Keratinocyte (primary cell): Measurements from ENCODE around the gene MXRA8. TPM values are rescaled to one million over a fixed set of nuclear protein-coding genes. Genes with fewer than 3 reads are reported as not detected.

Experiments used
- DNase-seq: peaks from one replicate; pipeline ENCODE4 v3.0.0-alpha.2; 2011; ENCODE audit warnings: low read depth, missing footprints, low spot score
- FAIRE-seq: peaks from 2 replicates; lab custom pipeline; 2011; peaks lifted over from hg19 to GRCh38; lab: Jason Lieb, UNC
- H2AFZ ChIP-seq: 2 replicates; pipeline ENCODE4 v1.6.0; 2012; ENCODE audit warnings: low read length, control low read depth, inconsistent platforms; ENCODE audit not compliant: control insufficient read depth
- H3K27ac ChIP-seq: 2 replicates; pipeline ENCODE4 v1.5.1; 2011; ENCODE audit warnings: low read length; ENCODE audit not compliant: control insufficient read depth, insufficient read depth
- H3K27me3 ChIP-seq: 3 replicates; pipeline ENCODE4 v1.6.0; 2011; ENCODE audit warnings: low read length; ENCODE audit not compliant: control insufficient read depth, insufficient read depth; ENCODE audit errors: extremely low read depth
- H3K36me3 ChIP-seq, 2 experiments: 2 replicates in 1 of 2; 3 replicates in 1 of 2; pipeline ENCODE4 v1.5.1; 2011; ENCODE audit warnings: low read length in 2 of 2, mild to moderate bottlenecking in 1 of 2; ENCODE audit not compliant: control insufficient read depth in 2 of 2, insufficient read depth in 2 of 2; ENCODE audit errors: extremely low read depth in 1 of 2
- H3K4me1 ChIP-seq: 3 replicates; pipeline ENCODE4 v1.5.1; 2011; ENCODE audit warnings: low read length; ENCODE audit not compliant: control insufficient read depth, insufficient read depth; ENCODE audit errors: extremely low read depth
- H3K4me2 ChIP-seq: 3 replicates; pipeline ENCODE4 v1.6.0; 2011; ENCODE audit warnings: low read depth, low read length; ENCODE audit not compliant: control insufficient read depth, insufficient read depth; ENCODE audit errors: extremely low read depth
- H3K4me3 ChIP-seq, 3 experiments: fragments of 200-600 bp in 1 of 3; sonication (generic) in 1 of 3; 2 replicates in 2 of 3; 3 replicates in 1 of 3; pipeline ENCODE4 v1.5.1; 2011 to 2016; ENCODE audit warnings: low read length in 3 of 3, mild to moderate bottlenecking in 3 of 3, control low read depth in 2 of 3, inconsistent platforms in 1 of 3, low read depth in 1 of 3, mixed read lengths in 1 of 3, mixed run types in 1 of 3, moderate library complexity in 1 of 3; ENCODE audit not compliant: control insufficient read depth in 2 of 3, insufficient read depth in 2 of 3; ENCODE audit errors: extremely low read depth in 1 of 3
- H3K79me2 ChIP-seq: 2 replicates; pipeline ENCODE4 v1.6.0; 2012; ENCODE audit warnings: low read length; ENCODE audit not compliant: control insufficient read depth, insufficient read depth
- H3K9ac ChIP-seq: 3 replicates; pipeline ENCODE4 v1.6.0; 2011; ENCODE audit warnings: low read length; ENCODE audit not compliant: control insufficient read depth, insufficient read depth; ENCODE audit errors: extremely low read depth
- H3K9me1 ChIP-seq: 3 replicates; pipeline ENCODE4 v1.6.0; 2011; ENCODE audit warnings: low read length; ENCODE audit not compliant: control insufficient read depth, insufficient read depth; ENCODE audit errors: extremely low read depth
- H3K9me3 ChIP-seq: 2 replicates; pipeline ENCODE4 v1.5.1; 2012; ENCODE audit warnings: low read depth, low read length; ENCODE audit not compliant: control insufficient read depth
- H4K20me1 ChIP-seq: 3 replicates; pipeline ENCODE4 v1.6.0; 2011; ENCODE audit warnings: low read length; ENCODE audit not compliant: control insufficient read depth, insufficient read depth; ENCODE audit errors: extremely low read depth
- CTCF ChIP-seq, 3 experiments: IDR thresholded peaks in 1 of 3; conservative IDR thresholded peaks in 1 of 3; optimal IDR thresholded peaks in 1 of 3; 2 replicates in 2 of 3; 3 replicates in 1 of 3; pipeline versions ENCODE3 to v1.5.1; 2011; ENCODE audit warnings: low read length in 3 of 3, mild to moderate bottlenecking in 3 of 3, moderate library complexity in 2 of 3, control low read depth in 1 of 3, inconsistent platforms in 1 of 3; ENCODE audit not compliant: insufficient read depth in 2 of 3; ENCODE audit errors: extremely low read depth in 1 of 3
- EZH2 ChIP-seq: IDR thresholded peaks from one replicate; pipeline ENCODE4 v1.6.1; 2012; ENCODE audit warnings: inconsistent platforms, mild to moderate bottlenecking, low read length, moderate library complexity
- dilution Hi-C: fragments of 300-500 bp; cut with MboI; formaldehyde crosslinking; loops from one replicate; pipeline ENCODE4 v1.7.0; 2020; ENCODE audit warnings: low sequenced_read_pairs; ENCODE audit not compliant: extremely low pct_ligation_motif_present
- polyA plus RNA-seq, 5 experiments: library from polyadenylated mRNA; depleted of rRNA in 3 of 5; stranded (reverse) in 3 of 5; stranded (forward) in 1 of 5; unstranded in 1 of 5; fragments of >200 nt; gene quantifications; 1 replicate in 1 of 5; 2 replicates in 3 of 5; 3 replicates in 1 of 5; pipeline versions ENCODE4 v1.2.1 to v1.2.3, GENCODE V29; 2011 to 2012; ENCODE audit warnings: missing spikeins in 2 of 5, low read depth in 1 of 5, low replicate concordance in 1 of 5

MXRA8 gene
- polyA plus RNA-seq, 1 donor (not counting 4 experiments of a cell fraction or from before 2014, with no cell fraction given) = not detected

- no peak overlapping the region for H2AFZ ChIP-seq
- H3K9me3 ChIP-seq = no peaks in the 10 kb centered on the region
- H3K27me3 ChIP-seq = no peaks in the 10 kb centered on the region
- H3K27ac ChIP-seq = no peak overlapping the region
- H4K20me1 ChIP-seq = no peaks in the 10 kb centered on the region
- dilution Hi-C loops = no loop called here
- TF ChIP-seq CTCF (optimal IDR thresholded peaks at IDR 0.05 in 1 of 3, IDR thresholded peaks at IDR 0.05 in 1 of 3, conservative IDR thresholded peaks at IDR 0.05 in 1 of 3; ENCODE audit: extremely low read depth in 1 of 3, insufficient read depth in 2 of 3, low read length in 3 of 3) (no peak), EZH2 (no peak)
- H3K9me1 ChIP-seq = no peaks in the 10 kb centered on the region
- peaks cover 57 to 64% of the 10 kb centered on the region in 2 experiments for H3K36me3 ChIP-seq
- H3K4me1 ChIP-seq = peaks cover 5% of the 10 kb centered on the region
- no peak overlapping the region for H3K4me2 ChIP-seq
- FAIRE-seq (no peak), DNase-seq (no peak)
- no peak overlapping the region for H3K9ac ChIP-seq
- no peak overlapping the region for H3K4me3 ChIP-seq
- peaks cover 41% of the 10 kb centered on the region for H3K79me2 ChIP-seq
Observed at GRCh38 chr1:1393014-1393413, 34.7 kb upstream of the MXRA8 start.

GRCh38 chr1:1391225-1391624 is 32.9 kb upstream of the MXRA8 start:
- Histone ChIP-seq H2AFZ (no peak overlapping the region), H3K9me3 (no peaks in the 10 kb centered on the region), H3K79me2 (peaks cover 33% of the 10 kb centered on the region), H3K4me2 (no peak overlapping the region), H3K4me3 (no peak overlapping the region), H3K4me1 (no peaks in the 10 kb centered on the region), H3K9me1 (no peaks in the 10 kb centered on the region), H3K36me3 (peaks cover 65 to 67% of the 10 kb centered on the region in 2 experiments), H4K20me1 (no peaks in the 10 kb centered on the region), H3K27me3 (no peaks in the 10 kb centered on the region), H3K9ac (no peak overlapping the region), H3K27ac (no peak overlapping the region)
- DNase-seq (no peak), FAIRE-seq (no peak)
- dilution Hi-C loops = no loop called here
- TF ChIP-seq CTCF (optimal IDR thresholded peaks at IDR 0.05 in 1 of 3, IDR thresholded peaks at IDR 0.05 in 1 of 3, conservative IDR thresholded peaks at IDR 0.05 in 1 of 3; ENCODE audit: extremely low read depth in 1 of 3, insufficient read depth in 2 of 3, low read length in 3 of 3) = no peak
- no peak for TF ChIP-seq EZH2
